Activated CD4-positive, alpha-beta T cell treated with anti-CD3 and anti-CD28 coated beads, Interleukin-2, Interleukin-6, amounts not matched to agents 100 ng/mL and 50 ng/mL, durations not matched to agents 16 hours and 8 hours (primary cell): ENCODE results near the gene BAMBI.
"Not testable (repeated sequence)": the region's sequence is repeated elsewhere in the genome, so short reads cannot be mapped to it uniquely, and the experiment has no call there.

Source experiments
- DNase-seq: peaks from one replicate; pipeline ENCODE4 v3.0.0-alpha.2; 2020

The BAMBI gene

GRCh38 chr10:28676968-28677887, at the start of gene BAMBI:
BAMBI (plus strand) TSS chr10:28677521; CDS start chr10:28677898, 377 bp downstream.
- peak; percentile 93 for DNase-seq

- DNase-seq: peak; percentile 78
Measured at GRCh38 chr10:28628184-28628893, 49.0 kb upstream of the BAMBI start.

GRCh38 chr10:28631896-28632583, 45.3 kb upstream of the BAMBI start:
- no peak for DNase-seq

GRCh38 chr10:28632584-28632945, 44.8 kb upstream of the BAMBI start:
- DNase-seq: no peak

- no peak for DNase-seq
Measured at GRCh38 chr10:28633750-28634149, 43.6 kb upstream of the BAMBI start.

GRCh38 chr10:28637346-28637745, 40.0 kb upstream of the BAMBI start:
- no peak for DNase-seq

- no peak for DNase-seq
Measured at GRCh38 chr10:28638392-28638791, 38.9 kb upstream of the BAMBI start.

GRCh38 chr10:28640551-28640950, 36.8 kb upstream of the BAMBI start:
- no peak for DNase-seq

GRCh38 chr10:28644647-28645046, 32.7 kb upstream of the BAMBI start:
- DNase-seq: no peak

- no peak for DNase-seq
Measured at GRCh38 chr10:28652106-28652505, 25.2 kb upstream of the BAMBI start.

- no peak for DNase-seq
Measured at GRCh38 chr10:28652703-28653102, 24.6 kb upstream of the BAMBI start.

- DNase-seq: not testable (repeated sequence)
Measured at GRCh38 chr10:28658824-28659223, 18.5 kb upstream of the BAMBI start.

GRCh38 chr10:28661035-28661434, 16.3 kb upstream of the BAMBI start:
- DNase-seq: no peak

- DNase-seq: peak; percentile 81
Measured at GRCh38 chr10:28663576-28664368, 13.5 kb upstream of the BAMBI start.

GRCh38 chr10:28664369-28664740, 13.0 kb upstream of the BAMBI start:
- no peak for DNase-seq

GRCh38 chr10:28666751-28667467, 10.4 kb upstream of the BAMBI start:
- DNase-seq: no peak

- DNase-seq: peak; percentile 50
Measured at GRCh38 chr10:28668363-28669226, 8.7 kb upstream of the BAMBI start.

- DNase-seq: no peak
Measured at GRCh38 chr10:28669227-28670173, 7.8 kb upstream of the BAMBI start.

- DNase-seq: no peak
Measured at GRCh38 chr10:28674782-28675181, 2.5 kb upstream of the BAMBI start.
